HCT116 (cell line): ENCODE data around the gene UPK3A. TPM values are rescaled to one million over a fixed set of nuclear protein-coding genes. Genes with fewer than 3 reads are reported as not detected.

Experiments
- ATAC-seq: fragments of 200-7000 bp; cut with Tn5 transposase; 2 replicates; pipeline ENCODE4 v1.9.1; 2020; ENCODE audit warnings: mild to moderate bottlenecking, moderate library complexity
- BruUV-seq: library from RNA; stranded (reverse); fragments of 400-500 nt; replicated peaks from 2 replicates; lab custom pipeline; 2021; lab: Mats Ljungman, UMichigan
- CTCF ChIA-PET: fragments of 300-600 bp; sonication (Branson Sonifier 250); formaldehyde crosslinking; loops from one replicate; lab custom pipeline; 2021; ENCODE audit warnings: antibody characterized with exemption; lab: Charles Lee
- POLR2A ChIA-PET: fragments of 300-600, 350-600 bp; sonication (Branson Sonifier 250); formaldehyde crosslinking; loops from one replicate; lab custom pipeline; 2021; ENCODE audit warnings: antibody characterized with exemption; lab: Charles Lee
- RAD21 ChIA-PET, 2 experiments: fragments of 300-600 bp; sonication (Branson Sonifier 250); formaldehyde crosslinking; loops; one replicate each; lab custom pipeline; 2023; ENCODE audit warnings: low total read pairs in 2 of 2; ENCODE audit not compliant: uncharacterized antibody in 2 of 2, unreplicated experiment in 2 of 2, low non-redundant PET in 1 of 2; lab: Charles Lee
- DNase-seq: peaks from one replicate; pipeline ENCODE4 v3.0.0-alpha.2; 2010; ENCODE audit warnings: low read depth, low spot score
- H2AFZ ChIP-seq: fragments of 200-600 bp; shearing (Covaris generic), sonication (generic); 2 replicates; pipeline ENCODE4 v1.6.1; 2017; ENCODE audit warnings: low read depth, mixed run types, mixed read lengths, antibody characterized with exemption, low read length; ENCODE audit not compliant: poor library complexity, severe bottlenecking
- H3K27ac ChIP-seq: 2 replicates; pipeline ENCODE4 v1.5.1; 2012; ENCODE audit warnings: low read depth, low read length
- H3K27me3 ChIP-seq: fragments of 200-600 bp; sonication (generic); 2 replicates; pipeline ENCODE4 v1.6.1; 2016; ENCODE audit warnings: mixed run types, low read length, mixed read lengths; ENCODE audit not compliant: insufficient read depth
- H3K36me3 ChIP-seq, 2 experiments: fragments of 200-500 bp in 1 of 2; fragments of 200-600 bp in 1 of 2; sonication (Bioruptor generic) in 1 of 2; sonication (generic) in 1 of 2; 2 replicates each; pipeline versions ENCODE4 v1.5.1 to v1.6.1; 2014 to 2016; ENCODE audit warnings: low read length in 2 of 2, inconsistent platforms in 1 of 2, mixed read lengths in 1 of 2, mixed run types in 1 of 2; ENCODE audit not compliant: insufficient read depth in 2 of 2, control insufficient read depth in 1 of 2
- H3K4me1 ChIP-seq, 2 experiments: fragments of 200-600 bp in 1 of 2; sonication (generic) in 1 of 2; 2 replicates each; pipeline versions ENCODE4 v1.5.1 to v1.6.1; 2012 to 2017; ENCODE audit warnings: low read length in 2 of 2, inconsistent platforms in 1 of 2, mild to moderate bottlenecking in 1 of 2, mixed read lengths in 1 of 2, mixed run types in 1 of 2, moderate library complexity in 1 of 2; ENCODE audit not compliant: insufficient read depth in 2 of 2, control insufficient read depth in 1 of 2
- H3K4me2 ChIP-seq: fragments of 200-600 bp; sonication (generic); 2 replicates; pipeline ENCODE4 v1.6.1; 2017; ENCODE audit warnings: mixed run types, low read length, mixed read lengths
- H3K4me3 ChIP-seq, 2 experiments: fragments of 200-600 bp in 1 of 2; sonication (generic) in 1 of 2; replicated peaks in 1 of 2; 2 replicates each; pipeline ENCODE4 v1.5.1; 2011 to 2016; ENCODE audit warnings: low read length in 2 of 2, control low read depth in 1 of 2, low read depth in 1 of 2, mild to moderate bottlenecking in 1 of 2, mixed read lengths in 1 of 2, mixed run types in 1 of 2
- H3K79me2 ChIP-seq: fragments of 200-600 bp; sonication (generic); 2 replicates; pipeline ENCODE4 v1.6.1; 2017; ENCODE audit warnings: mild to moderate bottlenecking, mixed run types, low read length, moderate library complexity, mixed read lengths; ENCODE audit not compliant: insufficient read depth
- H3K9ac ChIP-seq: fragments of 200-600 bp; sonication (generic); 2 replicates; pipeline ENCODE4 v1.6.1; 2016; ENCODE audit warnings: low read length, mixed read lengths
- H3K9me2 ChIP-seq: fragments of 200-600 bp; sonication (generic), shearing (Covaris generic); 2 replicates; pipeline ENCODE4 v1.6.1; 2017; ENCODE audit warnings: mixed run types, mild to moderate bottlenecking, moderate library complexity; ENCODE audit not compliant: insufficient read depth
- H3K9me3 ChIP-seq, 2 experiments: fragments of 200-500 bp in 1 of 2; fragments of 200-600 bp in 1 of 2; sonication (Bioruptor generic) in 1 of 2; sonication (generic) in 1 of 2; 2 replicates each; pipeline ENCODE4 v1.6.1; 2014 to 2017; ENCODE audit warnings: low read length in 2 of 2, mixed read lengths in 2 of 2, inconsistent platforms in 1 of 2, low read depth in 1 of 2, mild to moderate bottlenecking in 1 of 2, mixed run types in 1 of 2, moderate library complexity in 1 of 2; ENCODE audit not compliant: control insufficient read depth in 1 of 2, insufficient read depth in 1 of 2
- H4K20me1 ChIP-seq: fragments of 200-600 bp; sonication (generic), shearing (Covaris generic); 2 replicates; pipeline ENCODE4 v1.6.1; 2017; ENCODE audit warnings: mixed run types, mild to moderate bottlenecking, moderate library complexity; ENCODE audit not compliant: insufficient read depth
- ATF3 ChIP-seq: IDR thresholded peaks from 2 replicates; pipeline ENCODE4 v1.6.1; 2012
- CBX3 ChIP-seq: IDR thresholded peaks from 2 replicates; pipeline ENCODE4 v1.6.1; 2012; ENCODE audit warnings: low read depth
- CTCF ChIP-seq, 3 experiments: fragments of 200-600 bp in 1 of 3; sonication (generic) in 1 of 3; IDR thresholded peaks in 2 of 3; conservative IDR thresholded peaks in 1 of 3; 2 replicates each; pipeline ENCODE4 v1.5.1; 2012 to 2017; ENCODE audit warnings: low read depth in 2 of 3, low read length in 2 of 3, antibody characterized with exemption in 1 of 3, borderline replicate concordance in 1 of 3, control low read depth in 1 of 3, mild to moderate bottlenecking in 1 of 3, mixed read lengths in 1 of 3, mixed run types in 1 of 3, moderate library complexity in 1 of 3; ENCODE audit not compliant: insufficient read depth in 1 of 3
- EZH2 ChIP-seq: fragments of 200-600 bp; sonication (generic); IDR thresholded peaks from 2 replicates; pipeline ENCODE4 v1.6.1; 2017; ENCODE audit warnings: antibody characterized with exemption, mixed run types
- RAD21 ChIP-seq: IDR thresholded peaks from 2 replicates; pipeline ENCODE4 v1.6.1; 2012; ENCODE audit warnings: low read depth, mild to moderate bottlenecking
- REST ChIP-seq: IDR thresholded peaks from 2 replicates; pipeline ENCODE4 v1.6.1; 2012; ENCODE audit warnings: low read depth
- SIN3A ChIP-seq: IDR thresholded peaks from 2 replicates; pipeline ENCODE4 v1.6.1; 2012; ENCODE audit warnings: low read depth
- TCF7L2 ChIP-seq: IDR thresholded peaks from 2 replicates; pipeline ENCODE4 v1.7.0; 2011; ENCODE audit warnings: borderline replicate concordance, inconsistent platforms; ENCODE audit not compliant: insufficient read depth, insufficient read length; ENCODE audit errors: extremely low read depth
- ZNF274 ChIP-seq: fragments of 200-500 bp; sonication (Bioruptor generic); IDR thresholded peaks from 2 replicates; pipeline ENCODE4 v1.6.1; 2014; ENCODE audit warnings: mild to moderate bottlenecking, low read depth, low read length, inconsistent platforms
- intact Hi-C: fragments of 100-400 bp; cut with micrococcal nuclease; formaldehyde crosslinking; loops from 2 replicates; pipeline ENCODE4 v1.10.0; 2022
- total RNA-seq: library from RNA; stranded (reverse); gene quantifications from one replicate; pipeline ENCODE4 v1.2.1, GENCODE V29; 2021; ENCODE audit not compliant: unreplicated experiment

The UPK3A gene
- total RNA-seq, 1 experiment from 2014 or later, result not detected

GRCh38 chr22:45320357-45320976, 35.7 kb downstream of the UPK3A start:
- Histone ChIP-seq H2AFZ (no peak overlapping the region), H3K9ac (no peak overlapping the region), H3K4me1 (peaks cover 4% of the 10 kb centered on the region in 2 experiments; a peak in 2 of 4 replicates), H3K9me3 (no peaks in the 10 kb centered on the region), H3K36me3 (peaks cover 21 to 26% of the 10 kb centered on the region in 2 experiments; a peak in 3 of 4 replicates), H3K4me3 (no peak overlapping the region), H3K27ac (no peak overlapping the region), H3K79me2 (peaks cover 82% of the 10 kb centered on the region), H3K27me3 (no peaks in the 10 kb centered on the region), H3K4me2 (no peak overlapping the region), H4K20me1 (no peaks in the 10 kb centered on the region; the same call in 1 of the 2 replicates), H3K9me2 (no peaks in the 10 kb centered on the region)
- ChIA-PET RAD21 (no interaction called here), POLR2A (no interaction called here), CTCF (no interaction called here)
- DNase-seq (no peak), ATAC-seq (no peak)
- TF ChIP-seq CBX3 (no peak), CTCF (IDR thresholded peaks at IDR 0.05 in 2 of 3, conservative IDR thresholded peaks at IDR 0.05 in 1 of 3; ENCODE audit: borderline replicate concordance in 1 of 3, insufficient read depth in 1 of 3, low read depth in 2 of 3, low read length in 2 of 3) (no peak), RAD21 (no peak), ATF3 (no peak), ZNF274 (no peak), REST (no peak), TCF7L2 (no peak), SIN3A (no peak), EZH2 (no peak)
- intact Hi-C loops, result no loop called here
- BruUV-seq, result no TSS peak
